K562 (cell line): Measurements from ENCODE around the gene GABBR1. TPM values are rescaled to one million over a fixed set of nuclear protein-coding genes. Genes with fewer than 3 reads are reported as not detected.

Experiments used
- ATAC-seq: fragments of 200-7000 bp; cut with Tn5 transposase; 3 replicates; pipeline ENCODE4 v1.9.1; 2020; ENCODE audit warnings: moderate library complexity
- BruUV-seq: library from RNA; stranded (reverse); fragments of 400-500 nt; replicated peaks from 2 replicates; lab custom pipeline; 2021; lab: Mats Ljungman, UMichigan
- CTCF ChIA-PET: fragments of 300-600 bp; formaldehyde crosslinking; extraction: SDS; loops from one replicate; lab custom pipeline; 2021; ENCODE audit warnings: low intra/inter-chr PET ratio; lab: Yijun Ruan, JAX
- POLR2A ChIA-PET: fragments of 300-600, 350-650 bp; sonication (Branson Sonifier 250); formaldehyde crosslinking; extraction: SDS; loops from one replicate; lab custom pipeline; 2021; ENCODE audit warnings: antibody characterized with exemption, inconsistent platforms; lab: Yijun Ruan, JAX
- DNase-seq, 4 experiments: peaks; one replicate each; pipeline versions ENCODE4 v3.0.0 to v3.0.0-alpha.2; 2011 to 2018; ENCODE audit warnings: low spot score in 3 of 4, mixed read lengths in 3 of 4; ENCODE audit errors: extremely low read depth in 1 of 4
- FAIRE-seq: peaks from 2 replicates; lab custom pipeline; 2011; peaks lifted over from hg19 to GRCh38; lab: Jason Lieb, UNC
- H2AFZ ChIP-seq: 2 replicates; pipeline ENCODE4 v1.6.0; 2011; ENCODE audit warnings: low read depth, low read length, control low read depth, inconsistent platforms
- H3K27ac ChIP-seq: fragments of 200-600 bp; 3 replicates; pipeline ENCODE4 v1.8.0; 2011; ENCODE audit warnings: low read depth, mild to moderate bottlenecking, control low read depth, inconsistent platforms, low read length, moderate library complexity, mixed read lengths; ENCODE audit errors: extremely low read depth
- H3K27me3 ChIP-seq, 2 experiments: fragments of 300-600 bp in 1 of 2; 2 replicates in 1 of 2; 3 replicates in 1 of 2; pipeline versions ENCODE4 v1.6.0 to v1.8.0; 2011; ENCODE audit warnings: inconsistent platforms in 2 of 2, low read length in 2 of 2, mild to moderate bottlenecking in 1 of 2, mixed read lengths in 1 of 2, moderate library complexity in 1 of 2; ENCODE audit not compliant: control insufficient read depth in 2 of 2, insufficient read depth in 2 of 2
- H3K36me3 ChIP-seq: fragments of 300-600 bp; 3 replicates; pipeline ENCODE4 v1.8.0; 2011; ENCODE audit warnings: mild to moderate bottlenecking, low read length, inconsistent platforms; ENCODE audit not compliant: control insufficient read depth, insufficient read depth
- H3K4me1 ChIP-seq, 2 experiments: fragments of 200-600 bp in 1 of 2; replicated peaks in 1 of 2; 2 replicates in 1 of 2; 3 replicates in 1 of 2; pipeline versions ENCODE4 v1.5.1 to v1.8.0; 2011; ENCODE audit warnings: inconsistent platforms in 2 of 2, low read length in 2 of 2, mild to moderate bottlenecking in 1 of 2, mixed read lengths in 1 of 2, moderate library complexity in 1 of 2; ENCODE audit not compliant: control insufficient read depth in 2 of 2, insufficient read depth in 2 of 2
- H3K4me2 ChIP-seq: 2 replicates; pipeline ENCODE4 v1.6.1; 2011; ENCODE audit warnings: low read length, control low read depth, inconsistent platforms, mixed read lengths; ENCODE audit not compliant: insufficient read depth
- H3K4me3 ChIP-seq: fragments of 200-600 bp; sonication (generic), shearing (Covaris generic); 2 replicates; pipeline ENCODE4 v1.5.1; 2016; ENCODE audit warnings: control low read depth, inconsistent platforms
- H3K79me2 ChIP-seq: fragments of 200-600 bp; 3 replicates; pipeline ENCODE4 v1.8.0; 2011; ENCODE audit warnings: low read length, inconsistent platforms; ENCODE audit not compliant: control insufficient read depth, insufficient read depth
- H3K9ac ChIP-seq, 2 experiments: 2 replicates each; pipeline versions ENCODE4 v1.6.0 to v1.6.1; 2011; ENCODE audit warnings: low read depth in 2 of 2, low read length in 2 of 2, control low read depth in 1 of 2, inconsistent platforms in 1 of 2, mild to moderate bottlenecking in 1 of 2, mixed read lengths in 1 of 2; ENCODE audit not compliant: insufficient read depth in 1 of 2
- H3K9me1 ChIP-seq: one replicate; pipeline ENCODE4 v1.6.0; 2011; ENCODE audit warnings: inconsistent platforms, mild to moderate bottlenecking, low read length, moderate library complexity; ENCODE audit not compliant: control insufficient read depth, insufficient read depth
- H3K9me3 ChIP-seq: replicated peaks from 2 replicates; pipeline ENCODE4 v1.5.1; 2011; ENCODE audit warnings: low read depth, low read length, inconsistent platforms; ENCODE audit not compliant: control insufficient read depth, insufficient read depth
- H4K20me1 ChIP-seq: replicated peaks from 2 replicates; pipeline ENCODE4 v1.6.1; 2011; ENCODE audit warnings: low read length, inconsistent platforms, mixed read lengths; ENCODE audit not compliant: control insufficient read depth, insufficient read depth
- CC2D1A ChIP-seq: fragments of 450-650 bp; IDR thresholded peaks from 2 replicates; pipeline ENCODE4 v1.6.1; 2017; ENCODE audit warnings: mild to moderate bottlenecking
- CREM ChIP-seq: IDR thresholded peaks from 2 replicates; pipeline ENCODE4 v1.6.1; 2014; ENCODE audit warnings: antibody characterized with exemption, low read depth
- RAD21 ChIP-seq, 2 experiments: fragments of 250-450 bp in 1 of 2; fragments of 450-650 bp in 1 of 2; sonication (Bioruptor Pico) in 1 of 2; formaldehyde crosslinking in 1 of 2; IDR thresholded peaks in 1 of 2; conservative IDR thresholded peaks in 1 of 2; 2 replicates each; pipeline versions ENCODE4 v1.4.0 to v1.8.0; 2020 to 2022; ENCODE audit warnings: mild to moderate bottlenecking in 2 of 2, moderate library complexity in 1 of 2
- SMC3 ChIP-seq: conservative IDR thresholded peaks from 2 replicates; pipeline ENCODE4 v1.6.1; 2011; ENCODE audit warnings: low read depth, low read length, improper control_type of control experiment; ENCODE audit not compliant: insufficient read depth
- ZBTB26 ChIP-seq: fragments of 450-650 bp; formaldehyde crosslinking; IDR thresholded peaks from 2 replicates; pipeline ENCODE4 v1.4.0; 2022; ENCODE audit warnings: missing genetic modification characterization
- ZSCAN29 ChIP-seq: fragments of 450-650 bp; IDR thresholded peaks from 2 replicates; pipeline ENCODE4 v1.6.1; 2017
- WGBS: fragments of 100-300 bp; shearing (Covaris generic); methylation state at CpG from one replicate; pipeline ENCODE4 v1.1.6; 2016; ENCODE audit warnings: low coverage, mixed read lengths; ENCODE audit not compliant: insufficient coverage; ENCODE audit errors: missing lambda C conversion rate; 5-methylcytosine and 5-hydroxymethylcytosine counted together
- in situ Hi-C: fragments of 300-500 bp; cut with MboI; formaldehyde crosslinking; loops from 4 replicates; pipeline ENCODE4 v1.15.0; 2018; ENCODE audit warnings: inconsistent platforms, mixed read lengths
- intact Hi-C: fragments of 100-400 bp; cut with micrococcal nuclease; formaldehyde crosslinking; loops from 2 replicates; pipeline ENCODE4 v1.14.2; 2022
- polyA plus RNA-seq, 8 experiments: library from polyadenylated mRNA; depleted of rRNA in 4 of 8; stranded (reverse) in 5 of 8; unstranded in 3 of 8; fragments of >200 nt; fragmentation: Nextera tagmentation in 2 of 8; fragmentation: Illumina TruSeq in 1 of 8; extraction: Ambion mirVana in 2 of 8; extraction: Trizol in 1 of 8; gene quantifications; 2 replicates each; pipeline versions ENCODE4 v1.2.1 to v1.2.3, GENCODE V29; 2011 to 2014; ENCODE audit warnings: inconsistent platforms in 1 of 8, missing spikeins in 1 of 8
- total RNA-seq, 7 experiments: library from RNA; depleted of rRNA in 6 of 7; stranded (reverse); fragments of >200 nt in 6 of 7; fragmentation: Illumina TruSeq in 2 of 7; extraction: Trizol in 2 of 7; gene quantifications; 2 replicates each; pipeline versions ENCODE4 v1.2.1 to v1.2.3, GENCODE V29; 2011 to 2021; ENCODE audit warnings: low replicate concordance in 1 of 7
- TF ChIP-seq, protein P1 (sequence below): fragments of 450-650 bp; formaldehyde crosslinking; IDR thresholded peaks from 2 replicates; pipeline ENCODE4 v1.4.0; 2020; ENCODE audit warnings: mild to moderate bottlenecking, moderate library complexity
- TF ChIP-seq, protein P2 (sequence below), 2 experiments: fragments of 450-650 bp; formaldehyde crosslinking in 1 of 2; IDR thresholded peaks; 2 replicates each; pipeline versions ENCODE4 v1.4.0 to v1.6.1; 2014 to 2020; ENCODE audit warnings: mild to moderate bottlenecking in 2 of 2, borderline replicate concordance in 1 of 2, low read depth in 1 of 2

Gene GABBR1
- total and polyA plus RNA-seq, 9 of the 15 experiments (the other 6 are each of a cell fraction or from before 2014, with no cell fraction given) = 2.2 to 48.3 (median 20.8) TPM

- Histone ChIP-seq H3K27ac (no peak overlapping the region), H3K27me3 (peaks cover 3 to 10% of the 10 kb centered on the region in 2 experiments; a peak in 2 of 5 replicates), H3K4me2 (no peak overlapping the region), H3K9ac (no peak overlapping the region), H3K4me1 (no peaks in the 10 kb centered on the region), H3K4me3 (no peak overlapping the region), H3K36me3 (no peaks in the 10 kb centered on the region), H4K20me1 (no peaks in the 10 kb centered on the region; the same call in 1 of the 2 replicates), H2AFZ (no peak overlapping the region), H3K9me1 (no peaks in the 10 kb centered on the region), H3K79me2 (no peaks in the 10 kb centered on the region), H3K9me3 (no peaks in the 10 kb centered on the region)
- peak; percentile 64 to 74 (median 74) for DNase-seq
- ChIA-PET CTCF (interaction anchor here (0.6 to 1.4 kb wide), 9 partner anchors 152 to 1010 kb away, joined by 3 to 5 read pairs (median 3); partner anchors contain the start of gene OR12D1), POLR2A (interaction anchor here (1.0 kb wide), 1 partner anchor 28 kb away, joined by 3 read pairs; no protein-coding TSS in a partner anchor)
- intact Hi-C loops = loop anchor here (1.0 to 5.0 kb wide), 4 partner anchors 153 to 752 kb away; no protein-coding TSS in a partner anchor
- 5% methylated on average over 3 of the region's 3 CpGs for WGBS
- in situ Hi-C loops = loop anchor here (25.0 kb wide), 1 partner anchor 752 kb away; no protein-coding TSS in a partner anchor
- FAIRE-seq = peak; percentile 97
- BruUV-seq = no TSS peak
- ATAC-seq = peak; percentile 89
- TF ChIP-seq, protein P1, sequence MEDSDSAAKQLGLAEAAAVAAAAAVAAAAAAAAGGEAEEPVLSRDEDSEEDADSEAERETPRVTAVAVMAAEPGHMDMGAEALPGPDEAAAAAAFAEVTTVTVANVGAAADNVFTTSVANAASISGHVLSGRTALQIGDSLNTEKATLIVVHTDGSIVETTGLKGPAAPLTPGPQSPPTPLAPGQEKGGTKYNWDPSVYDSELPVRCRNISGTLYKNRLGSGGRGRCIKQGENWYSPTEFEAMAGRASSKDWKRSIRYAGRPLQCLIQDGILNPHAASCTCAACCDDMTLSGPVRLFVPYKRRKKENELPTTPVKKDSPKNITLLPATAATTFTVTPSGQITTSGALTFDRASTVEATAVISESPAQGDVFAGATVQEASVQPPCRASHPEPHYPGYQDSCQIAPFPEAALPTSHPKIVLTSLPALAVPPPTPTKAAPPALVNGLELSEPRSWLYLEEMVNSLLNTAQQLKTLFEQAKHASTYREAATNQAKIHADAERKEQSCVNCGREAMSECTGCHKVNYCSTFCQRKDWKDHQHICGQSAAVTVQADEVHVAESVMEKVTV = peak; percentile 97
- TF ChIP-seq ZBTB26 (CRISPR knock-in tag) (no peak), RAD21 (CRISPR knock-in tag; conservative IDR thresholded peaks at IDR 0.05 in 1 of 2, IDR thresholded peaks at IDR 0.05 in 1 of 2) (peak; percentile 97 to 98), SMC3 (peak; percentile 89), CREM (0 out of 2 replicates have a peak, but pooled peaks have one; percentile 32), CC2D1A (peak; percentile 65; the same call in 1 of the 2 replicates), ZSCAN29 (no peak)
- TF ChIP-seq, protein P2, sequence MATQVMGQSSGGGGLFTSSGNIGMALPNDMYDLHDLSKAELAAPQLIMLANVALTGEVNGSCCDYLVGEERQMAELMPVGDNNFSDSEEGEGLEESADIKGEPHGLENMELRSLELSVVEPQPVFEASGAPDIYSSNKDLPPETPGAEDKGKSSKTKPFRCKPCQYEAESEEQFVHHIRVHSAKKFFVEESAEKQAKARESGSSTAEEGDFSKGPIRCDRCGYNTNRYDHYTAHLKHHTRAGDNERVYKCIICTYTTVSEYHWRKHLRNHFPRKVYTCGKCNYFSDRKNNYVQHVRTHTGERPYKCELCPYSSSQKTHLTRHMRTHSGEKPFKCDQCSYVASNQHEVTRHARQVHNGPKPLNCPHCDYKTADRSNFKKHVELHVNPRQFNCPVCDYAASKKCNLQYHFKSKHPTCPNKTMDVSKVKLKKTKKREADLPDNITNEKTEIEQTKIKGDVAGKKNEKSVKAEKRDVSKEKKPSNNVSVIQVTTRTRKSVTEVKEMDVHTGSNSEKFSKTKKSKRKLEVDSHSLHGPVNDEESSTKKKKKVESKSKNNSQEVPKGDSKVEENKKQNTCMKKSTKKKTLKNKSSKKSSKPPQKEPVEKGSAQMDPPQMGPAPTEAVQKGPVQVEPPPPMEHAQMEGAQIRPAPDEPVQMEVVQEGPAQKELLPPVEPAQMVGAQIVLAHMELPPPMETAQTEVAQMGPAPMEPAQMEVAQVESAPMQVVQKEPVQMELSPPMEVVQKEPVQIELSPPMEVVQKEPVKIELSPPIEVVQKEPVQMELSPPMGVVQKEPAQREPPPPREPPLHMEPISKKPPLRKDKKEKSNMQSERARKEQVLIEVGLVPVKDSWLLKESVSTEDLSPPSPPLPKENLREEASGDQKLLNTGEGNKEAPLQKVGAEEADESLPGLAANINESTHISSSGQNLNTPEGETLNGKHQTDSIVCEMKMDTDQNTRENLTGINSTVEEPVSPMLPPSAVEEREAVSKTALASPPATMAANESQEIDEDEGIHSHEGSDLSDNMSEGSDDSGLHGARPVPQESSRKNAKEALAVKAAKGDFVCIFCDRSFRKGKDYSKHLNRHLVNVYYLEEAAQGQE (IDR thresholded peaks at IDR 0.05; ENCODE audit: borderline replicate concordance) = peak; percentile 84; the same call in 1 of the 2 replicates
- TF ChIP-seq, protein P2 (CRISPR knock-in tag; IDR thresholded peaks at IDR 0.05; ENCODE audit: low read depth) = no peak
Measured at GRCh38 chr6:29589423-29590048, 43.4 kb downstream of the GABBR1 start.
